Uterus (tissue), 2 donors: ENCODE results near the gene CTLA4.

Experiments
- CTCF ChIP-seq, 4 experiments: fragments of 200-600 bp in 2 of 4; fragments of 450-650 bp in 2 of 4; sonication (generic) in 2 of 4; IDR thresholded peaks; one replicate each; pipeline ENCODE4 v1.5.1; 2016 to 2019; ENCODE audit warnings: antibody characterized with exemption in 4 of 4, mild to moderate bottlenecking in 2 of 4, moderate library complexity in 1 of 4
- POLR2A ChIP-seq, 2 donors: fragments of 450-650 bp; IDR thresholded peaks; one replicate each; pipeline ENCODE4 v1.6.1; 2016; ENCODE audit warnings: antibody characterized with exemption in 2 of 2, mild to moderate bottlenecking in 1 of 2, moderate library complexity in 1 of 2

GRCh38 chr2:203840655-203841205, 26.8 kb upstream of the CTLA4 start:
- TF ChIP-seq CTCF (IDR thresholded peaks at IDR 0.05) (no peak), POLR2A (IDR thresholded peaks at IDR 0.05) (no peak)
